Midbrain (tissue), 1 donor: ENCODE measurements around the gene CDH1.
"Not testable (repeated sequence)": the region's sequence is repeated elsewhere in the genome, so short reads cannot be mapped to it uniquely, and the experiment has no call there.

Experiments
- DNase-seq: peaks from one replicate; lab custom pipeline; 2025; lab: John Stamatoyannopoulos, UW

Gene CDH1

GRCh38 chr16:68737046-68737729, at the start of gene CDH1:
CDH1 (plus strand) TSS chr16:68737292; CDS start chr16:68737416, 124 bp downstream.
- no peak for DNase-seq

GRCh38 chr16:68689921-68690320, 47.2 kb upstream of the CDH1 start:
- DNase-seq, result no peak

- DNase-seq, result no peak
These were observed 41.5 kb upstream of the CDH1 start for GRCh38 chr16:68695575-68695974.

- DNase-seq, result no peak
These were observed 40.6 kb upstream of the CDH1 start for GRCh38 chr16:68696514-68696913.

DNA sequence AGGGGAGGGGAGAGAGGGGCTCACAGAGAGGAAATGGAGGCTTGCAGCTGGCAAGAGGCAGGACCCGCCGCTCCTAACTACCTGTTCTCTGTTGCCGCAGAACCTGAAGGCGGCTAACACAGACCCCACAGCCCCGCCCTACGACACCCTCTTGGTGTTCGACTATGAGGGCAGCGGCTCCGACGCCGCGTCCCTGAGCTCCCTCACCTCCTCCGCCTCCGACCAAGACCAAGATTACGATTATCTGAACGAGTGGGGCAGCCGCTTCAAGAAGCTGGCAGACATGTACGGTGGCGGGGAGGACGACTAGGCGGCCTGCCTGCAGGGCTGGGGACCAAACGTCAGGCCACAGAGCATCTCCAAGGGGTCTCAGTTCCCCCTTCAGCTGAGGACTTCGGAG, 39.0 kb upstream of the CDH1 start:
- no peak for DNase-seq

GRCh38 chr16:68700120-68700519, 37.0 kb upstream of the CDH1 start:
- DNase-seq, result no peak

DNA sequence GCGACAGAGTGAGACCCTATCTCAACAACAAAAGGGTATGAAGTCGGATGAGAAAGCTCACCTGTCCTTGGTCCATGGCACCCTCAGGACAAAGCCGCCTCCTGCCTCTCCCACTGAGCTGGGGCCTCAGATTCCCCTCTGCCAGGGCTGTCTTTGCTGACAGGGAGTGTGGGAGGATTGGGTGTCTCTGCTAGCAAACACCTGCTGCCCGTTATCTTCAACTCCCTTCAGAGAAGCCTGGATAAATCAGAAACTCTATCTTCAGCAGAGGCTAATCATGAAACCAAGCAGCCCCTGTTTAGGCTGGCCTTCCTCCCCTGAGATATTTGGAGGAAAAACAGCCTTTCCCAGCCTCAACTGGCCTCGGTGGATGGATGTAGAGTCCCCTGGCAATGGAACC, 36.3 kb upstream of the CDH1 start:
- DNase-seq, result no peak

GRCh38 chr16:68704232-68704867, 32.7 kb upstream of the CDH1 start:
- peak; percentile 80 for DNase-seq

- DNase-seq, result no peak
These were observed 29.5 kb upstream of the CDH1 start for GRCh38 chr16:68707340-68708152.

DNA sequence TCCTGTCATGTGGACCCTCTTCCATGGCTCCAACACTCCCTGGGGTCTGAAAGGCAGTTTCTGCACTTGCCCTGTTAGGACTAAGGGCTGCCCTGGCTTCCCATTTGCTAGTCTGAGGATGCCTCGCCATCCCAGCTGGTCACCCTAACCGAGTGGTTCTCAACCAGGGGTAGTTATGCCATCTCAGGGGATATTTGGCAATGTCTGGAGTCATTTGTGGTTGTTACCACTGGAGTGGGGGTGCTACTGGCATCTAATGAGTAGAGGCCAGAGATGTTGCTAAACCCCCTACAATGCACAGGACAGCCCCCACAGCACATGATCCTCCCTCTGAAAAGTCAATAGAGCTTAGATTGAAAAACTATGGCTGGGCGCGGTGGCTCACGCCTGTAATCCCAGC, 26.9 kb upstream of the CDH1 start:
- no peak for DNase-seq

- no peak for DNase-seq
These were observed 25.5 kb upstream of the CDH1 start for GRCh38 chr16:68711421-68712139.

GRCh38 chr16:68713361-68713760, 23.7 kb upstream of the CDH1 start:
- no peak for DNase-seq

- DNase-seq, result no peak
These were observed 21.6 kb upstream of the CDH1 start for GRCh38 chr16:68715471-68715870.

DNA sequence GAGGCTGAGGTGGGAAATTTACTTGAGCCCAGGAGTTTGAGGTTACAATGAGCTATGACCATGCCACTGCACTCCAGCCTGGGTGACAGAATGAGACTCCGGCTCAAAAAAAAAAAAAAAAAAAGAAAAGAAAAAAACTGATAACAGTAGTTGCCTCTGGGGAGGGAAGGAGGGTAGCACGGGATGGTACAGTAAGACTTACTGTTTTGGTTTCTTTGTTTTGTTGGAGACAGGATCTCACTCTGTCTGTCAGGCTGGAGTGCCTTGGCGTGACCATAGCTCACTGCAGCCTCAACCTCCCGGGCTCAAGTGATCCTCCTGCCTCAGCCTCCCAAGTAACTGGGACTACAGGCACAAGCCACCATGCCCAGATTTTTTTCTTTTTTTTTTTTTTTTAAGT, 20.6 kb upstream of the CDH1 start:
- DNase-seq, result not testable (repeated sequence)

GRCh38 chr16:68717684-68718083, 19.4 kb upstream of the CDH1 start:
- DNase-seq, result no peak

DNA sequence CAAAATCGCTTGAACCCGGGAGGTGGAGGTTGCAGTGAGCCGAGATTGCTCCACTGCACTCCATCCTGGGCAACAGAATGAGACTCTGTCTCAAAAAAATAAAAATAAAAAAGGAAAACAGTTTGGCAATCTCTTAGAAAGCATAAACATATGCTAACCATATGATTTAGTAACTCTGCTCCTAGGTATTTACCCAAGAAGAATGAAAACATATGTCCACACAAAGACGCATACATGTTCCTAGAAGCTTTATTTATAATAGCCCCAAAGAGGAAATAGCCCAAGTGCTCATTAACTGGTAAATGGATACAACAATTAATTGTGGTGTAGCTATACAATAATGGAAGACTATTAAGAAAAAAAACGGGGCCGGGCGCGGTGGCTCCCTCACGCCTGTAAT, 18.5 kb upstream of the CDH1 start:
- no peak for DNase-seq

- no peak for DNase-seq
These were observed 17.1 kb upstream of the CDH1 start for GRCh38 chr16:68719993-68720489.

DNA sequence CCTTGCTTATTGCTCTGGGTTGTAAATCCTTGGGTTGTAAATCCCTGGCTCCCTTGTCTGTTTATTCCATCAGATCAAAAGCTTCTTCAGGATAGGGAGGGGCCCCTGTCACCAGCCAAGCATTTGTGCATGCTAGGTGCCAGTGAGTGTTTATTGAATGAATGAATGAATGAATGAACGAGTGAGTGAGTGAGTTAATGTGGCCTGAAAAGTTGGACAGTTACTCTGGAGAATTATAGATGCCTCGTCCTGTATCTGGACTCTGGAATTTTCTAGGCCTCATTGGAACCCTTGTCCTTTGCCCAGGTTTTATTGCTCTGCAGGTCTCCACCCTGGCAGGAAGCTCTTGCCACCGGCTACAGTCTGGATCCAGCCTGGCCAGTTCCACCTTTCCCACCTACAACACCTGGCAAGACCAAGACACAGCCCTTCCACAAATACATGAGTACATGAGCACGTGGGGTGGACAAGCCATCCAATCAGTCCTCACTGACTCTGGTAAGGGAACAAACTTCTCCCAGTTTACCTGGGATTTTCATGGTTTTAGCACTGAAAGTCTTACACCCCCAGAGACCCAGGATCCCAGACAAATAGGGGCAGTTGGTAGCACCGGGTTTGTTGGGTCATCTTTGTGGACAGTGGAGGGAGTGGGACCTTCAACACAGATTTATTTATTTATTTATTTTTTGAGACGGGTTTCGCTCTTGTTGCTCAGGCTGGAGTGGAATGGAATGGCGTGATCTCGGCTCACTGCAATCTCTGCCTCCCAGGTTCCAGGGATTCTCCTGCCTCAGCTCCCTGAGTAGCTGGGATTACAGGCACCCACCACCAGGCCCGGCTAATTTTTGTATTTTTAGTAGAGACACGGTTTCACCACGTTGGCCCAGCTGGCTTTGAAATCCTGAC, 14.7 kb upstream of the CDH1 start:
- DNase-seq, result no peak

- no peak for DNase-seq
These were observed 12.3 kb upstream of the CDH1 start for GRCh38 chr16:68724797-68725196.

DNA sequence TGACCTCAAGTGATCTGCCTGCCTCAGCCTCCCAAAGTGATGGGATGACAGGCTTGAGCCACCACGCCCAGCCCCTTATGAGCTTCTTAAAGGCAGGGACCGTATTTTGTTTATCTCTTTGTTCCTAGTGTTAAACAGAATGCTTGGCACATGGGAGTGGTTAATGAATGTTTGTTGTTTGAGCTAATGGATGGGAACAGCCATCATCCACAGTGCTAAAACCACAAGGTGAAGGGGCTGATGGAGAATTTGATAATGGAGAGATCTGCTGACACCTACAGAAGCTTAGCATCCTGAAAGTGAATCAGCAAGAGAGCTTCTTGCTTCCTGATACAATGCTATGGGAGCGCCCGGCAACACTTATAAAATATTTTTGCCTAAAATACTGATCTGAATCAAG, 8.6 kb upstream of the CDH1 start:
- no peak for DNase-seq

GRCh38 chr16:68731637-68732036, 5.5 kb upstream of the CDH1 start:
- no peak for DNase-seq
